MCF 10A (cell line): ENCODE data around the gene DPH7. TPM values are rescaled to one million over a fixed set of nuclear protein-coding genes. Genes with fewer than 3 reads are reported as not detected.
"Not testable (repeated sequence)": the region's sequence is repeated elsewhere in the genome, so short reads cannot be mapped to it uniquely, and the experiment has no call there.

Experiments
- BruUV-seq: library from RNA; stranded (reverse); fragments of 400-500 nt; replicated peaks from 2 replicates; lab custom pipeline; 2021; lab: Mats Ljungman, UMichigan
- CTCF ChIA-PET: fragments of 300-600 bp; sonication (Branson Sonifier 250); formaldehyde crosslinking; extraction: SDS; loops from one replicate; lab custom pipeline; 2021; ENCODE audit warnings: antibody characterized with exemption, inconsistent platforms; lab: Yijun Ruan, JAX
- POLR2A ChIA-PET: fragments of 300-600, 350-650 bp; sonication (Branson Sonifier 250); formaldehyde crosslinking; extraction: SDS; loops from one replicate; lab custom pipeline; 2020; ENCODE audit warnings: antibody characterized with exemption, inconsistent platforms; lab: Yijun Ruan, JAX
- DNase-seq: peaks from one replicate; pipeline ENCODE4 v3.0.0-alpha.2; 2018; ENCODE audit not compliant: unreplicated experiment
- H3K27ac Mint-ChIP-seq: one replicate; pipeline ENCODE4 v1.8.0; 2022; ENCODE audit warnings: mild to moderate bottlenecking, low read depth, mixed read lengths; ENCODE audit not compliant: unreplicated experiment
- H3K27me3 Mint-ChIP-seq: one replicate; pipeline ENCODE4 v1.8.0; 2022; ENCODE audit warnings: mixed read lengths; ENCODE audit not compliant: insufficient read depth, unreplicated experiment
- H3K36me3 Mint-ChIP-seq: one replicate; pipeline ENCODE4 v1.8.0; 2022; ENCODE audit warnings: mild to moderate bottlenecking, moderate library complexity, mixed read lengths; ENCODE audit not compliant: insufficient read depth, unreplicated experiment
- H3K4me1 Mint-ChIP-seq: one replicate; pipeline ENCODE4 v1.8.0; 2022; ENCODE audit warnings: mixed read lengths; ENCODE audit not compliant: insufficient read depth, unreplicated experiment
- H3K4me3 Mint-ChIP-seq: one replicate; pipeline ENCODE4 v1.8.0; 2022; ENCODE audit warnings: mild to moderate bottlenecking, moderate library complexity, mixed read lengths; ENCODE audit not compliant: unreplicated experiment
- H3K9me3 Mint-ChIP-seq: one replicate; pipeline ENCODE4 v1.8.0; 2022; ENCODE audit warnings: mixed read lengths; ENCODE audit not compliant: unreplicated experiment
- CTCF ChIP-seq: fragments of 200-600 bp; IDR thresholded peaks from one replicate; pipeline ENCODE4 v1.8.0; 2022; ENCODE audit warnings: antibody characterized with exemption, mild to moderate bottlenecking; ENCODE audit not compliant: unreplicated experiment
- intact Hi-C: fragments of 100-400 bp; cut with micrococcal nuclease; formaldehyde crosslinking; loops from 2 replicates; pipeline ENCODE4 v1.14.1; 2022
- total RNA-seq: library from RNA; stranded (reverse); gene quantifications from 2 replicates; pipeline ENCODE4 v1.2.3, GENCODE V29; 2022

The DPH7 gene
- total RNA-seq, 1 experiment from 2014 or later = 46.4 TPM

- no peak for TF ChIP-seq CTCF
Observed at GRCh38 chr9:137516144-137516917, 62.4 kb downstream of the DPH7 start.

GRCh38 chr9:137515338-137515724, 63.4 kb downstream of the DPH7 start:
- BruUV-seq = no TSS peak
- H3K9me3 Mint-ChIP-seq = no peaks in the 10 kb centered on the region
- H3K4me3 Mint-ChIP-seq = no peak overlapping the region
- DNase-seq = no peak
- no peak for TF ChIP-seq CTCF
- ChIA-PET CTCF (no interaction called here), POLR2A (no interaction called here)
- intact Hi-C loops = no loop called here
- no peaks in the 10 kb centered on the region for H3K27me3 Mint-ChIP-seq
- no peaks in the 10 kb centered on the region for H3K36me3 Mint-ChIP-seq
- H3K4me1 Mint-ChIP-seq = no peaks in the 10 kb centered on the region
- no peak overlapping the region for H3K27ac Mint-ChIP-seq

More at GRCh38 chr9:137516144-137516917, 62.4 kb downstream of the DPH7 start:
- Mint-ChIP-seq H3K27me3 (no peaks in the 10 kb centered on the region), H3K4me1 (no peaks in the 10 kb centered on the region), H3K9me3 (no peaks in the 10 kb centered on the region), H3K36me3 (no peaks in the 10 kb centered on the region), H3K27ac (no peak overlapping the region), H3K4me3 (no peak overlapping the region)
- ChIA-PET CTCF (interaction anchor here (0.6 kb wide), 1 partner anchor 22 kb away, joined by 3 read pairs; no protein-coding TSS in a partner anchor), POLR2A (no interaction called here)
- no peak for DNase-seq
- intact Hi-C loops = no loop called here
- no TSS peak for BruUV-seq

- Mint-ChIP-seq H3K27ac (no peak overlapping the region), H3K36me3 (no peaks in the 10 kb centered on the region), H3K4me1 (no peaks in the 10 kb centered on the region), H3K27me3 (no peaks in the 10 kb centered on the region), H3K4me3 (no peak overlapping the region), H3K9me3 (no peaks in the 10 kb centered on the region)
- POLR2A ChIA-PET = no interaction called here
- BruUV-seq = no TSS peak
- DNase-seq = no peak
- intact Hi-C loops = no loop called here
- no peak for TF ChIP-seq CTCF
- CTCF ChIA-PET = no interaction called here
Observed at GRCh38 chr9:137514691-137515337, 63.9 kb downstream of the DPH7 start.

GRCh38 chr9:137513801-137514570, 64.7 kb downstream of the DPH7 start:
- Mint-ChIP-seq H3K27ac (peak overlapping the region; percentile 7), H3K4me3 (peak overlapping the region; percentile 46)
- intact Hi-C loops, H3K36me3 Mint-ChIP-seq, POLR2A ChIA-PET, H3K9me3 Mint-ChIP-seq, BruUV-seq, H3K27me3 Mint-ChIP-seq, H3K4me1 Mint-ChIP-seq: not testable (repeated sequence)
- DNase-seq = peak; percentile 26
- CTCF ChIA-PET = interaction anchor here (1.2 kb wide), 1 partner anchor 21 kb away, joined by 3 read pairs; no protein-coding TSS in a partner anchor

- H3K4me1 Mint-ChIP-seq, H3K4me3 Mint-ChIP-seq, H3K9me3 Mint-ChIP-seq, DNase-seq, H3K27me3 Mint-ChIP-seq, H3K36me3 Mint-ChIP-seq, POLR2A ChIA-PET, intact Hi-C loops, BruUV-seq: not testable (repeated sequence)
- peak overlapping the region; percentile 7 for H3K27ac Mint-ChIP-seq
- CTCF ChIA-PET = interaction anchor here (0.5 to 1.2 kb wide), 3 partner anchors 12 to 236 kb away, joined by 3 to 4 read pairs (median 3); no protein-coding TSS in a partner anchor
Observed at GRCh38 chr9:137513136-137513535, 65.6 kb downstream of the DPH7 start.
